ENCODE results near the gene RPL34.

RPL34 gene

GRCh38 chr4:108624263-108625056, 4.1 kb downstream of the RPL34 start:
- FAIRE-seq (no peak), DNase-seq (ENCODE audit: low spot score) (no peak)

GRCh38 chr4:108626056-108626455, 5.7 kb downstream of the RPL34 start:
- no peak for FAIRE-seq

GRCh38 chr4:108628411-108628810, 8.0 kb downstream of the RPL34 start:
- FAIRE-seq (no peak), DNase-seq (ENCODE audit: low spot score) (no peak)

More at GRCh38 chr4:108626056-108626455, 5.7 kb downstream of the RPL34 start:
- DNase-seq (ENCODE audit: low spot score) = no peak

GRCh38 chr4:108635070-108635655, 14.8 kb downstream of the RPL34 start:
- DNase-seq (ENCODE audit: low spot score) (no peak), FAIRE-seq (no peak)

GRCh38 chr4:108636246-108636645, 15.9 kb downstream of the RPL34 start:
- FAIRE-seq (no peak), DNase-seq (ENCODE audit: low spot score) (no peak)

GRCh38 chr4:108637856-108638255, 17.5 kb downstream of the RPL34 start:
- FAIRE-seq (no peak), DNase-seq (ENCODE audit: low spot score) (no peak)

- peak; percentile 10 for FAIRE-seq
- DNase-seq (ENCODE audit: low spot score) = peak; percentile 28
Measured at GRCh38 chr4:108644237-108644636, 23.9 kb downstream of the RPL34 start.

- FAIRE-seq = no peak
- DNase-seq (ENCODE audit: low spot score) = no peak
Measured at GRCh38 chr4:108646706-108647105, 26.3 kb downstream of the RPL34 start.

GRCh38 chr4:108649863-108650211, 29.5 kb downstream of the RPL34 start:
- DNase-seq (ENCODE audit: low spot score) (no peak), FAIRE-seq (no peak)

GRCh38 chr4:108650212-108651013, 30.0 kb downstream of the RPL34 start, which contains the start of gene OSTC:
Gene OSTC (plus strand): TSS chr4:108650599. CDS start chr4:108650656, 57 bp downstream.
- FAIRE-seq (peak; percentile 87), DNase-seq (ENCODE audit: low spot score) (peak; percentile 85)

- FAIRE-seq (peak; percentile 43), DNase-seq (ENCODE audit: low spot score) (peak; percentile 16)
Measured at GRCh38 chr4:108651014-108651791, 30.8 kb downstream of the RPL34 start.

GRCh38 chr4:108662629-108663028, 42.3 kb downstream of the RPL34 start:
- no peak for DNase-seq (ENCODE audit: low spot score)
- no peak for FAIRE-seq

- no peak for DNase-seq (ENCODE audit: low spot score)
- no peak for FAIRE-seq
Measured at GRCh38 chr4:108674356-108674977, 54.1 kb downstream of the RPL34 start.

All from RCC 7860 (cell line).